NCI-H345 treated with DMSO at 0.1 percent for 48 hours (cell line): ENCODE data around the gene SETBP1.

ENCODE experiments used
- DNase-seq: peaks from one replicate; lab custom pipeline; 2025; ENCODE audit not compliant: unreplicated experiment; lab: John Stamatoyannopoulos, UW

The SETBP1 gene

DNA sequence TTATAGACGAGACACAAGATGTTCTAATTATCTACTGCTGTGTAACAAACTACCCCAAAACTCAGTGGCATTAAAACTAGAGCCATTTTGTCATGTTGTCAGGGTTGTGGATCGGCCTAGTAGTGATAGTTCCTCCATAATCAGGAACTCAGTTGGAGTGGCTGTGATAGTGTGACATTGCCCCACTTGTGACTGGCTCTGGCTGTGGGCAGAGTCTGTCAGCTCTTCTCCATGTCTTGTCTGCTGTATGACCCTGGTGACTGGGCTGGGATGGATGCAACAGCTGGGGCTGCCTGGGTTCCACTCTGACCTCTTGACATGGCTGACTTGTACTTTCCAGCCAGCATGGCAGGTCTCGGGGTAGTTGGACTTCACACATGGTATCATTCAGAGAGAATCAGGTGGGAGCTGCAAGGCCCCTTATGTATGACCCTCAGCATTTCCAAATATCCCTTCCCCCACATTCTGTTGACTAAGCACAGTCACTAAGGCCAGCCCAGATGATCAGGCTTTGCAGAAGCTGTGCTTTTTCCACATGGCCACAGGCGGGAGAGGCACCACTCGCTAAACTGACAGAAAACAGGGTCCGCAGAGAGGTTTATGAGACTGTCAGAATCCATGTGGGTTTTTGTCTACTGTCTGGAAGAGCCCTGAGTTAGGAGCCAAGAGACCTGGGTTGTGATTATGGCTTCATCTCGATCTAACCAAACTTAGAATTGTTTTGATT lies 50.3 kb downstream of the SETBP1 start:
- no peak for DNase-seq

DNA sequence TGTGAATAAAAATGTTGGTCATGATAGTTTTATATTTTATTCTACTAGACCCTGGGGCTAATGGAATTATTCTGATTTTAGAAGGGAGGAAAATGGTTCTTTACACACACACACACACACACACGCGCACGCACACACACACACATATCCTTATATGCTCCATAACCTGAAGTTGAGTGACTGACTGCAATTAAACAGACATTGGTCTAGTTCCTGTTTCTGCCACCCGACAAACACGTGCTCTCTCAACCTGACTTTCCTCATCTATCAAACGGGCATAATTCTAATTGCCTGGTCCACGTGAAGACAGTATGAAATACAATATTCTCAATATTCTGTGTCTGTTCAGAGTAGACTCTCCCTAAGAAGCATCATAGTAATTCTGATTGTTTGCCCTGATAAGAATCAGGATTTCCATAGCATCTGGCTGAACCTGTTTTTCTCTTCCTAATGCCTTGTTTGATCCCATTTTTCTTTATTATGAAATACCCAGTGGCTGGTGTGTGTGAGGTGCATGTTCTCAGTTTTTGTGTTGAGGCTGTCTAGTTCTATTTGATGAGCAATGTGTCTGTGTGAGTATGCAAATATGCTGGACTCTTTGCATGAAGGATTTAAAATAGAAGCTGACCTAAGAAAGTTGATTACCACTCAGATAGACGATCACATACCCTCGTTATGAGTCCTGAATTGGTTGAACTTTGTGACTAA lies 51.0 kb downstream of the SETBP1 start:
- DNase-seq = no peak

DNA sequence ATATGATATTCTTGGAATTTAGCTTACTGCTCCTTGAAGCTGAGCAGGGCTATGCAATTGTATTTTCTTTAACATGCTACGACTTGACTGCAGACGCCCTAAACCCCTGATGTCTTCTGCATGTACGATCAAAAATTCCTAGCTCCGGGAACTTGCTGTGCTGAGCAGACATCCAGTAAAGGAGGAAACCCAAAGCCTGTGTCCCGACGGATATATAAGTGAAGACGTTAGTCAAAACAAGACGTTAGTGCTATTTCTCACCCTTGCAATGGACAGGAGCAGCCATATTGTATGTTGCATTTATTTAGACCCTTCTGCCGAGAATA lies 51.5 kb downstream of the SETBP1 start:
- no peak for DNase-seq

DNA sequence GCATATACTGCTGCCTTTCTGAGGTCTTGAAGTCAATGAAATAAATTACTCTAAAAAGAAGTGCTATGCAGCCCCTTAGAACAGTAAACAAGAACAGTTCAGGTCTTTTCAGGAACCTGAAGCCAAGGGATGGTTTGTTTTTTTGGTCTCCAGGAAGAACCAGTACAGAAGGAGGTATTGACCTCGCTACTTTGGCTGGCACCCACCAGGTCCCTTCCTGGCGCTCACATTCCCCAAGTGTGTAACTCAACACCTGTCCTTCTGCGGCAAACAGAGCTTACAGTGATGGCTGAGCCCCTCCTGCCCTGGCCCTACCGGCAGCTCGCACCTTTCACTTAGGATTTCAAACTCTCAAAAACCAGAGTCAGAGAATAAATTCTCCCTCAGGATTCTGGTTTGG lies 51.9 kb downstream of the SETBP1 start:
- no peak for DNase-seq

DNA sequence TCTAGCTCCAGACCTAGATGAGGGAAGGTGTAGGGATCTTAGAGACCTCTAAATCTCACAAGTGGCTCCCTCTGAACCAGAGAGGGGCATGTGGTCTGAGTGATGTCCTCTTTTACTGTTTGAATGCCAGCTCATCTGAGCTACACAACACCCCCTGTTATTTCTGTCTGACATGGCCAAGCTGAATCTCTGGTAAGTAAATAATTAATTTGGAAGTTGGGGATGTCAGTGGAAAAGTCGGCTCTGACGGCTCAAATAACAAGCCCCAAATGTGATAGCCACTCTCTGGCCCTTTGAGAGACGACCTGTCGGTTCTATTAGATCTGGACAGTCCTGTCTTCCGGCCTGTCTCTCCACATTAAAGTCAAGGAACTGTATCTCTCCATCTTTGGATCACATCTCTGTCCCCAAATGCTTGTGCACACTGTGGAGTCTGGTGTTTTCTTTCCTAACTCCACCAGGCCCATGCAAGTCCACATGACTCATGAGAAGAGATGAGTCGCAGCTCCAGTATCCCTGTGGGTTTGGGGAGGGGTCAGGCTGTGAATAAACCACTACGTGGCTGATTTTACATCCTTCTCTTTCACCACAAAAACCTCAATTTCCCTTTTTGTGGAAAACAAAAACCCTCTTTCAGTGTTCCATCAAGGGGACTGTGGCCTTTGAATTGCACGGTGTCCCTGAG lies 52.5 kb downstream of the SETBP1 start:
- no peak for DNase-seq

DNA sequence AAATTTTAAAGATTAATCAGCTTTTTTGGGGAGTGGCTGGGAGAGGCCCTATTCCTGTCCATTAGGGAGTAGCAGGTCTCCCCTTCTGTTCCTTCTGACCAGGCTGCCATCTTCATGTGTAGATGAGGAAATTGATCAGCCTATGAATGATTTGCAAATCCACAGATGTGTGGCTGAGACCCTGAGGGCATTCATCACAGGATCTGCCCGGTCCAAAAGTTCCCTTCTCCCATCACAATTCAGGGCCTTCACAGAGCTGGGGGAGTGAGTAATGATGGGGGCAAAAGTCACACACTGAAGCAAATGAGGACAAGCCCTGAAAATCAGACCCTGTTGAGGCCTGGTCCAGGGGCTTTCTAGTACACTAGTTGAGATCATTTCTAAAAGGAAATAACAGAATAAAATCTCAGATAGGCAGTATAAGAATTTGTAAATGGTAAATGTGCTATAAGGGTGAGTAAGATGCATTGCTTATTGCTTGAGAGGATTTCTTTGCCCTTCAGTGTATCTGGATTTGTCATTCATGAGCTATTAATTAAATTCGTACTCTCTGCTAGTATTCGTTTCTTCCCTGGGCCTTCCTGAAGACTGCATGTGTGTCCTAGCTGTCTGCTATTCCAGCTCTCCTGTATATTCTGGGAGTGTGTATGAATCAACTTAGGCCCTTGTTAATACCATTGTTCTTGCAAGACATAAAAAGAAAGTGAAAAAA lies 53.2 kb downstream of the SETBP1 start:
- DNase-seq = no peak

DNA sequence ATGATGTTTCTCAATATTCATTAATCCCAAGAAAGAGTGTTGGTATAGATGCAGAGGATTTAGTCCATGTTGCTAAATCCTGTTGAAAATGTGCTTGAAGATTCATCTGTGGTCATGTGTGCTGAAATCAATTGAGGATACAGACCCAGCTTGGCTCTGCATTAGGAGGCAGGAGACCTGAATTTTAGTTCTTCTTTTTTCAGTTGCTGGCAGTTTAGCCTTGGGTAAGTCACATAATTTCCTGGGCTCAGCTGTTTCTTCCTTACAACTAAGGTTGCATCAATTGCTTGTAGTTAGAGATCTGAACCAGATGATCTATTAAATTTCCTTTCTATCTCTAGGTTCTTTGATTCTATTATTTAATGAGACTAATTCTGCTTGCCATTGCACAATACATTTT lies 54.4 kb downstream of the SETBP1 start:
- DNase-seq = no peak

DNA sequence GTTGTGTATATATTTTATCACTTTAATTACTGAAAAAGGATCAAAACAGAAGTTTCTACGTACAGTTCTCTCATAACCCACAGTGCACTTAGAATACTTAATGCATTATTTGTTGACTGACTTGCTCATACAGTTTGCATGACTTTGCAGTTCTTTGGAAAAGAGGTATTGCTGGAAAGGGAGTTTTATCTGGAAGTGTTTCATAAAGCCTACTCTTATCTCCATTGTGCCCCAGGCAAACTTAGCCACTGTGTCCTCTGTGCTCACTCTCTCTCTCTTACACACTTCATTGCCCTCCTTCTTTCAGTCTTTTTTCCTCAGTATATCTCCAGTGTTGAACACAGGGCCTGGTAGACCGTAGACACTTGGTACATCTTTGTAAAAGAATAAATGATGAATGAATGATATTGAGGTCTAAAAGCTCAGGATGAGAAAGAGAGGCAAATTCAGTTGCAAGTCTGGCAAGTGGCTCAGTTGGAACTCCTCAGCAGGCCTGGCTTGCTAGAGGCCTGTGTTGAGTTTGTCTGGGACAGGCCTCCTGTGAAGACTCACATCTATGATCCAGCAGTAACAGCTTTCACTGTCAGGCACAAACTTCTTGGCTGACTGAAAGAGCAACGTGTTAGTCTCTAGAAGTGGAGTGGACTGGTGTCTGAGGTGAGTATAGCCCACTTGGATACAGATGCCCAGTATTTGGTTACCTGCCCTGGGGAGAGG lies 56.1 kb downstream of the SETBP1 start:
- no peak for DNase-seq

DNA sequence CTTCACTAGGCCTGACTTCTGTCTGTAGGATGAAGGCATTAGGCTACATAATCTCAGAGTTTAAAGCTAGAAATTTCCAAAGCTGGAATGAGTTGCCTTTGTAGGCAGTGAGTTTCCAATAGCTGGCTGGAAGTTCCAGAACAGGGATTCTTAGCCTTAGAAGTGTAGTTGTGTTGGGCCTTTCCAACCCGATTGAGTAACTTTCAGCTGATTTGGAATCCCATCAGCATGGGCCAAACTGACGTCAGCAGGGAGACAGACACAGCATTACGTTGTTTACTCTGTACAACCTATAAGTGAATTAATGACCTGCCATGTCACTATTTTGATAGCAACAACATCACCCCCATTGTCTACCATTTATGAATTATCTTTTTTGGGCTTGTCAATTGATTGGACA lies 56.9 kb downstream of the SETBP1 start:
- DNase-seq = no peak

DNA sequence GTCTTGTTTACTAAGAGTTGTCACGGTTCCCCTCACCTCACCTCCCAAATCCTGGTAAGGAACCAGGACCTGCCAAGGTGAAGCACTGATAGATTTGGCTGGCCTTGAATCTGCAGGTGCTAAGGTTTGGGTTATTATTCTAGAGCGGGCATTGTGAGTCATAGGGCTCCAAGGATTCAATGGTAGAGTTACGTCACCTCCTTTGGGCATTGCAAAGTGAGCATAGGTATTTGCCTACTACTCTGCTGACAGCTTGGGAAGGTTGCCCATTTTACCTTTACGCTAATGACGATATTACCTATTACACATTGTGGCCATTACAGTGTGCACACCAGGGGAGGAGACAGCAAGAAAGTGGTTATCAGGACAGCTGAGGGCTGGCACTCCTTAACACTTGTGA lies 59.3 kb downstream of the SETBP1 start:
- no peak for DNase-seq

DNA sequence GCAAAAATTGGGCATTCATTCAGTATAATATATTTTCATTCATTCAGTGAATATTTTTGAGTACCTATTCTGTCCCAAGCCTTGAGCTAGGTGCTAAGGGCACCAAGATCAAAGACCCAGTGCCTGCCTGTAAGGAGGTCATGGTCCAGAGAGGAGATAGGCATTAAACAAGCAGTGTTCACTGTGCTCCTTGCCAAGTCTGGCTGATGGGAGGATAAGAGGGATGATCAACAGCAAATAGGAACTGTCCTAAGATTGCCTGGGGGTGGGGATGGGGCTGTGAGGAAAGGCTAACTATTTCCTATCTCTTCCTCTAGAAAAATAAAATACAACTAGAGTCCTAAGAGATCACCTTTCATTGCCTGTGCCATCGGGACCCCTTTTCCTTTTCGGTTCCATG lies 60.4 kb downstream of the SETBP1 start:
- no peak for DNase-seq

DNA sequence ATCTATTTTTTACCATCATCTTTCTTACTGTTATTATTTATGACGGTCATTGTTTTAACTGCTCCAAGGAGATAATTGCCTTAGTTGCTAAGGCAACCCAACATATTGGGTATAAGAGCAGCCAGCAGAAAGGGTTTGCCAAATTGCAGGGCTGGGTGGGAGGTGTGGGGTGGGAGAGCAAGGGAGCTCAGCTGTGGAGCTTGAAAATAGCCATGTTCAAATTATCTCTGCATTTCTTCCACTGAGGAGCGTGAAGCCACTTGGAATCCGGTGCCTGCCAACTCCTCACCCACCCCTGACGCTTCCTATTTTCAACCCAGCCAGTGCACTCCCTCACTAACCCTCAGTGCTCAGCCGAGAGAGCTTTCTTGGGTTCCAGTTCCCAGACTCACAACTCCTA lies 60.8 kb downstream of the SETBP1 start:
- DNase-seq = no peak

DNA sequence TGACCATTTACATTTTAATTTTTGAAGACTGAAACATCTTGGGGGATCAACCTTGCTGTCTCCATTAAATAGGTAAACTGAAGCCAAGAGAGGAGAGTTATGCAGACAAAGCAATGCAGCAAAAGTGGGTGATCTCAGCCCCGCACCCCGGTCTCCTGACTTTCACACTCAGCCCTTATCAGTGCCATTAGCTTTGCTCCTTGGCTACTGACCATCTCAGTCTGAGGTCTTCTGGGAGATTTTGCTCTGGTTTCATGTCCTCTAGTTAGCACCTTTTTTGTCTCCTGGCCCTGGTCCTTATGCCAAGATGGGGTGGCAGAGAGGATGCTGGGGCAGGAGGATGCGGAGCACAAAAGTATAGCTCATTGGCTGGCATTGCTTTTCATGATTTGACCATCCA lies 61.4 kb downstream of the SETBP1 start:
- no peak for DNase-seq

DNA sequence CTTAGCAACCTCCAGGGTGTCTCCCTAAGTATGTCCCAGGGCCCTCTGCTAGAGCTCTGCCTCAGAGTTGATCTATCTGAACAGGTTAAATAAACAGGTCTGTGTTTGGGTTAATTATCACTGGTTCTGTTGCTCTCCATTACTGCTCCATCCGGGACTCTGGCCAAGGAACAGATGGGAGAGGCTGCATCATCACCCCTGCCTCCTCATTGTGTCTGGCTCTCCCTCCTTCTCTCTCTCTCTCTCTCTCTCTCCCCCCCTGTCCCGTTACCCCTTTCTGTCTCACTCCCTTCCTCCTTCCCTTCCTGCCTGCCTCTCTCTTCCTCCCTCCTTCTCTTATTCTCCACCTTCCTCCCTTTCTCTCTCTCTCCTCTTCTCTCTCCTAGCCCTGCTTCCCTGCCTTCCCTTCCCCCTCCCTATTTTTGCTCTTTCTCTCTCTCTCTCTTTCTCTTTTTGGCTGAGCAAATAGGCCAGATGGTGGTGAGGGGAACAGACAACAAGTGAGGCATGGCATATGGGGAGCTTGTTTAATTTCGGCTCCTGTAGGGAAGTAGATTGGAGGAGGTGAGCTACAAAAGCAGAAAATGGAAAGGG lies 62.1 kb downstream of the SETBP1 start:
- DNase-seq = peak; percentile 75

DNA sequence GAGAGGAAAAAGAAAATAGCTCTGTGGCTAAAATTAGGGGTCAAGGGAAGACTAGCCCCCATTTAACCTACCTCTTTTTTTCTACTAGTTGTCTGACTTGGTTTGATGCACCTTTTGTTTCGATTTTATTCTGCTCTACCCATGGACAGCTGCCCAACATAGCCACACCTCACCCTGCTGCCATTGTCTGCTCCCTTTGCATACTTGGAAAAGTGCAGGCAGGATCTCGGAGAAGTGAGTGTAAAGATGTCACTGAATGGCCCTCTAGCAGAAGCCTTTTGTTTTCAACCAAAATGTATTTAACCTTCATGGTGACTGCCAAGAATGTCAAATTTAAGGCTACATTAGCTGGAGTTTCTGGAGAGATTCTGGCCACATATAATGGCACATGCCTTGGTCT lies 62.9 kb downstream of the SETBP1 start:
- peak; percentile 20 for DNase-seq

DNA sequence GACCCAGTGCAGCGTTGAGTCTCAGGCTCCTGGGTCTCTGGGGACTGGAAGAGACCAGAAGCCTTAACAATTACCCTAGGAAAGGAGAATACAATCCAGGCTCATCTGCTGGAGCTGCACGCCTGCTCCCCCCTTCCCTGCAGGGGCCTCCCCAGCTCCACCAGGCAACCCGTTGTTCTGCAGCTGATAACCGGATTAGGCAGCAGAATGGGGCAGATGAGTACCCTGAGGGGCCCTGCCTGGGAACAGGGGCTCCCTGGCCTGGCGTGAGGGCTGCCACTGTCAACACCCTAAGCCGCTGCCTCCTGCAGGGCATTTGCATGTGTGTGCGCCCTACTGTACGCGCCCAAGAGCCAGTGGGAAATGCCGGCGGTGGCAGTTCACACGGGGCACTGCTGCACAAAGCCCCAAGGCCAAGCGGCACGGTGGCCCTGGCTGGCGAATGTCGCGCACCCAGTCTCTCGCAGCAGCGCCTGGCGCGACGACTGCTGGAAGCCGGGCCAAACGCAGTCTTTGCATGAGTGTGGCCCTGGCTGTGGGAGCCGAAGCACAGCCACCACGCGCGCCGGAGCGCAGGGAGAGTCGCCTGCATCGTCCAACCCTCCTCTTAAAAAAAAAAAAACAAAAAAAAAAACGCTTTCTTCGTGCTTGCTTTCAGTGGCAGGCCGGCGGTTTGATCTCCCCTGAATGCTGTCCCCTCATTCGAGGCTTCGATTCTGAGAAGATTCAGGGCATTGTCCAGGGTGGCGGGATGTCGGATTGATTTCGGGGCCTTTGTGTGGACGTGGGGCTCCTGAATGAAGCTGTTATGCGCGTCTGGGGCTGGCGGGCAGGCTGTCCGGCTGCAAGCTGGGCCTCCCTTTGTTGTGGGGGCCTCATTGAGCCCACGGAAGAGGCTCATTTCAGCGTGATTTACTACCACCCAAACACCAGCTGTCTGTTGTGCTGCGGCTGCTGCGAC lies 63.8 kb downstream of the SETBP1 start:
- DNase-seq = peak; percentile 20

DNA sequence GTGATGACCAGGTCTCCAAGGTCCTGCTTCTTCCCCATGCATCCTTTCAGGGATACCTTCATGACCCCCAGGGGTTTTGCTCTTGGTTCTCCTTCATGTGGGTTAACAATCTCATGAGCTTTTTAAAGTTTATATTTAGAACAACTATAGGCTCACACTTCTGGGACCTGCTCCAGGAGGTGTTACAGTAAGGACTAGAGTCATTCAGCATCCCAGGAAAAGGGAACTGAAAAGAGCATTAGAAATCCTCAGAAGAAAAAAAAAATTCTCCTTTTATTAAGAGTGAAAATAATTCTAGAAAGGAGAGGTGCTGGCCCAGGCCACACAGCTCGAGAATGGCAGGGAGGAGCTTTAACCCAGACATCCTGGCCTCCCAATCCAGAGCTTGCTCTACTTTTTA lies 66.5 kb downstream of the SETBP1 start:
- DNase-seq = no peak

DNA sequence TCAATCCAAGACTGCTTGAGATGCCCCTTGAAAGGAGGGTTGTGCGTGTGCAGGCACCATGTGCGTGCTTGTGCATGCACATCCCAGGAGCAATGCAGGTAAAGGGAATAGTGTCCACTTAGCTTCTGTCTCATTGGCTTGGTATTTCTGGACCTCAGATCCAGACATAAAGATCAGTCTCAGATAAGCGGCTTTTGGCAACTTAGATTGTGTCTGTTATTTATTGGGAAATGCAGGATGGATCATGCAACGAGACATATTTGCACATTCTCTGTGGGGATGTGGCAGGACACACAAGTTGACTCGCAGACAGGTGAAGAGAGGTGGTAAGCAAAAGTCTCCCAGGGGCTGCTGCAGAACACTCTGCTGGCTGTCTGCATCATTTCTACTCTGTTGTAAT lies 67.9 kb downstream of the SETBP1 start:
- no peak for DNase-seq

DNA sequence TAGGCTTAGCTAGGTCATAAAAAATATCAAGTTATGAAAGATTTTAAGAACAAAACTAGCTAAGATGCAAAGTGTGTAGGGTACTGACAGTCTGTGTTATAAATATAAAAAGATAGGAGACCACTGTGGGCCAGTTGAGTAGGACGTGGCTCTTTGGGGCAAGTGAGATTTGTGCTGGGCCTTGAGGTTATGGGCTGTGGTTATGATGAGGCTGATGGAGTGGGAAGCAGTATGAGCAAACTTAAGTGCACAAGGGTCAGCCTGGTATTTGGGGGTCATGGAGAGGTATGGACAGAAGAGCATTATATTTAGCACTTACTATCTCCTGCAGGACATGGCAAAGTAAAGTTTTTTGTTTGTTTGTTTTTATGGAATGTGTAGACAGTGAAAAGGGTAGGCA lies 70.1 kb downstream of the SETBP1 start:
- no peak for DNase-seq

DNA sequence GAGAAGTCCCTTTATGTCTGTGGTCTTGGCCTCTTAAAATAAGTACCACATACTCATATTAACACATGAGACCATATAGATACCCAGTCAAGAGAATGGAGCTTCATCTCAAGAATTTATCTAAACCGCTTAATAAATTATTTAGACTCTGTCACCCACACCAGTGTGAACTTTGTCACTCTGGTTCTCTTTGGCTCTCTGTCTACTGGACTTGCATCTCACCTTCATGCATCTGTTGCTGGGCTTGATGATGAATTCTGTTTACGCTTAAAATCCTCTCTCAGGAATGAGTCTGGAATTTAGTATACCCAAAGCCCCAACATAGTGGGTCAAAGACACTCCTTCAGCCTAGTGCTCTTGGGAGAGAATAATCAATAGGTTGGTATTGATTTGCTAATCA lies 73.9 kb downstream of the SETBP1 start:
- DNase-seq = no peak
